GM23338 (cell line): ENCODE results near the gene MITF. TPM values are rescaled to one million over a fixed set of nuclear protein-coding genes. Genes with fewer than 3 reads are reported as not detected.

Experiments used
- CREB1 ChIP-seq: fragments of 250-450 bp; sonication (Bioruptor Pico); IDR thresholded peaks from 2 replicates; pipeline ENCODE4 v1.5.0; 2020; ENCODE audit warnings: low read depth, mild to moderate bottlenecking, moderate library complexity
- EZH2 ChIP-seq: fragments of 200-600 bp; sonication (generic); IDR thresholded peaks from one replicate; pipeline ENCODE4 v1.8.0; 2017; ENCODE audit warnings: antibody characterized with exemption, mild to moderate bottlenecking, low read depth; ENCODE audit not compliant: unreplicated experiment
- EZH2phosphoT487 ChIP-seq: fragments of 200-600 bp; sonication (generic); IDR thresholded peaks from one replicate; pipeline ENCODE4 v1.8.1; 2018; ENCODE audit warnings: antibody characterized with exemption; ENCODE audit not compliant: unreplicated experiment
- REST ChIP-seq: IDR thresholded peaks from one replicate; pipeline ENCODE4 v1.6.1; 2018; ENCODE audit warnings: antibody characterized with exemption; ENCODE audit not compliant: unreplicated experiment
- STAT1 ChIP-seq: IDR thresholded peaks from one replicate; pipeline ENCODE4 v1.6.1; 2016; ENCODE audit warnings: antibody characterized with exemption; ENCODE audit not compliant: unreplicated experiment
- ZNF331 ChIP-seq: fragments of 250-450 bp; sonication (Bioruptor Pico); IDR thresholded peaks from 2 replicates; pipeline ENCODE4 v1.5.0; 2020; ENCODE audit warnings: low read depth, mild to moderate bottlenecking, moderate library complexity
- ZNF462 ChIP-seq: fragments of 250-450 bp; sonication (Bioruptor Pico); IDR thresholded peaks from 2 replicates; pipeline ENCODE4 v1.5.0; 2020; ENCODE audit warnings: mild to moderate bottlenecking, moderate library complexity
- polyA plus RNA-seq: library from polyadenylated mRNA; unstranded; fragments of >200 nt; fragmentation: Nextera tagmentation; extraction: Ambion mirVana; gene quantifications from 2 replicates; pipeline ENCODE4 v1.2.1, GENCODE V29; 2016
- total RNA-seq: library from RNA; depleted of rRNA; stranded (reverse); fragments of >200 nt; shearing (Covaris generic); gene quantifications from 2 replicates; pipeline ENCODE4 v1.2.3, GENCODE V29; 2014

The MITF gene
- total and polyA plus RNA-seq, 2 experiments from 2014 or later = 1.9 to 2.4 TPM

- TF ChIP-seq ZNF462 (CRISPR knock-in tag) (no peak), REST (no peak), EZH2 (no peak), CREB1 (CRISPR knock-in tag) (no peak), ZNF331 (CRISPR knock-in tag) (no peak), STAT1 (no peak), EZH2phosphoT487 (no peak)
Measured at GRCh38 chr3:69723389-69723788, 15.9 kb upstream of the MITF start (continued).
